ENCODE data around the gene SOD2.

SOD2 gene

DNA sequence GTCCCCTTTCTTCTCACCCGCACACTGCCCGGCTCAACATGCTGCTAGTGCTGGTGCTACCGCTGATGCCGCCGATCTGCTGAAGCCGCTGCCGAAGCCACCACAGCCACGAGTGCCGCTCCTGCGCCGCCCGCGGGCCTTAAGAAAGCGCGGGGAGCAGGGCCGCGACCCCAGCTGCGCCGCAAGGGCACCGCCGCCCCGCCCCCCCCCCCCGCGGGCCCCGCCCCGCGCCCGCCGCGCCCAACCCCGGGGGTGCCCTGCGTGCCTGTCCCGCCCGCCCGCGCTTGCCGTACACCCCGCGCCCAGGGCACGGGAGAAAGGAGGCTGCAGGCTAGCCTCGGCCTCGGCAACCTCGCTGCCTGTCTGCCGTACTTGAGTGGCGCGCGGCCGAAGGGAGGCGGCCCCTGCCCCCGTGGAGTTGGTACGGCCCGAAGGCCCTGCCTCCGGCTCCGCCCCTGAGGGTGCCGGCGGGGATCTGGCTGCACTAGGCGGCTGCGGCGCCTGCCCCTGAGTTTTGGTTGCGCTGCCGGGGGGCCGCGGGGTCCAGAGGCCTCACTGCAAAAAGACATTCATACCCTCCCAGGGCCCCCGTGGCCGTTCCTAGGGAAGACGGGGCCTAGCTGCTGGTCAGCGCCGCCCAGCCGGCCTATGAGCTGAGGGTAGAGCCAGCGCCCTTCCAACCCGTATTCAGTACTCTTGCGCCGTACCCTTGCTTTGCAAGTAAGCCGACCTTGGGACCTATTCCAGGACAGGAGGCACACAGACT, at the start of gene SOD2 (continued):
- TF ChIP-seq, protein P1, sequence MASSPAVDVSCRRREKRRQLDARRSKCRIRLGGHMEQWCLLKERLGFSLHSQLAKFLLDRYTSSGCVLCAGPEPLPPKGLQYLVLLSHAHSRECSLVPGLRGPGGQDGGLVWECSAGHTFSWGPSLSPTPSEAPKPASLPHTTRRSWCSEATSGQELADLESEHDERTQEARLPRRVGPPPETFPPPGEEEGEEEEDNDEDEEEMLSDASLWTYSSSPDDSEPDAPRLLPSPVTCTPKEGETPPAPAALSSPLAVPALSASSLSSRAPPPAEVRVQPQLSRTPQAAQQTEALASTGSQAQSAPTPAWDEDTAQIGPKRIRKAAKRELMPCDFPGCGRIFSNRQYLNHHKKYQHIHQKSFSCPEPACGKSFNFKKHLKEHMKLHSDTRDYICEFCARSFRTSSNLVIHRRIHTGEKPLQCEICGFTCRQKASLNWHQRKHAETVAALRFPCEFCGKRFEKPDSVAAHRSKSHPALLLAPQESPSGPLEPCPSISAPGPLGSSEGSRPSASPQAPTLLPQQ (tag by site-specific recombination; IDR thresholded peaks at IDR 0.05), result peak; percentile 68; the same call in 1 of the 2 replicates
- TF ChIP-seq ZNF473 (tag by site-specific recombination; IDR thresholded peaks at IDR 0.05) (no peak), ZNF626 (tag by site-specific recombination; IDR thresholded peaks at IDR 0.05) (no peak), ZNF776 (tag by site-specific recombination; IDR thresholded peaks at IDR 0.05; ENCODE audit: borderline replicate concordance) (no peak), WT1 (tag by site-specific recombination; IDR thresholded peaks at IDR 0.05) (no peak), MYNN (tag by site-specific recombination; IDR thresholded peaks at IDR 0.05; ENCODE audit: borderline replicate concordance) (no peak), SALL2 (tag by site-specific recombination; IDR thresholded peaks at IDR 0.05; ENCODE audit: borderline replicate concordance) (no peak), ZNF513 (tag by site-specific recombination; IDR thresholded peaks at IDR 0.05) (no peak), EGR2 (tag by site-specific recombination; IDR thresholded peaks at IDR 0.05; ENCODE audit: low read depth) (peak; percentile 59; the same call in 1 of the 2 replicates), GLI2 (tag by site-specific recombination; IDR thresholded peaks at IDR 0.05; ENCODE audit: borderline replicate concordance, low read depth) (no peak), ZNF777 (tag by site-specific recombination; IDR thresholded peaks at IDR 0.05; ENCODE audit: borderline replicate concordance) (no peak), ZNF544 (tag by site-specific recombination; IDR thresholded peaks at IDR 0.05) (no peak), ZNF426 (tag by site-specific recombination; IDR thresholded peaks at IDR 0.05) (no peak), RBAK (tag by site-specific recombination; IDR thresholded peaks at IDR 0.05) (no peak), ZNF610 (tag by site-specific recombination; IDR thresholded peaks at IDR 0.05; ENCODE audit: borderline replicate concordance) (0 out of 2 replicates have a peak, but pooled peaks have one; percentile 19), ZNF2 (tag by site-specific recombination; IDR thresholded peaks at IDR 0.05) (peak; percentile 54; the same call in 1 of the 2 replicates), ZBTB17 (tag by site-specific recombination; IDR thresholded peaks at IDR 0.05) (peak; percentile 61), ZNF133 (tag by site-specific recombination; IDR thresholded peaks at IDR 0.05) (no peak), ZNF701 (tag by site-specific recombination; IDR thresholded peaks at IDR 0.05) (no peak)
- TF ChIP-seq, protein P2, sequence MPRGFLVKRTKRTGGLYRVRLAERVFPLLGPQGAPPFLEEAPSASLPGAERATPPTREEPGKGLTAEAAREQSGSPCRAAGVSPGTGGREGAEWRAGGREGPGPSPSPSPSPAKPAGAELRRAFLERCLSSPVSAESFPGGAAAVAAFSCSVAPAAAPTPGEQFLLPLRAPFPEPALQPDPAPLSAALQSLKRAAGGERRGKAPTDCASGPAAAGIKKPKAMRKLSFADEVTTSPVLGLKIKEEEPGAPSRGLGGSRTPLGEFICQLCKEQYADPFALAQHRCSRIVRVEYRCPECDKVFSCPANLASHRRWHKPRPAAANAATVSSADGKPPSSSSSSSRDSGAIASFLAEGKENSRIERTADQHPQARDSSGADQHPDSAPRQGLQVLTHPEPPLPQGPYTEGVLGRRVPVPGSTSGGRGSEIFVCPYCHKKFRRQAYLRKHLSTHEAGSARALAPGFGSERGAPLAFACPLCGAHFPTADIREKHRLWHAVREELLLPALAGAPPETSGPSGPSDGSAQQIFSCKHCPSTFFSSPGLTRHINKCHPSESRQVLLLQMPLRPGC (tag by site-specific recombination; IDR thresholded peaks at IDR 0.05), result no peak
- TF ChIP-seq, protein P3, sequence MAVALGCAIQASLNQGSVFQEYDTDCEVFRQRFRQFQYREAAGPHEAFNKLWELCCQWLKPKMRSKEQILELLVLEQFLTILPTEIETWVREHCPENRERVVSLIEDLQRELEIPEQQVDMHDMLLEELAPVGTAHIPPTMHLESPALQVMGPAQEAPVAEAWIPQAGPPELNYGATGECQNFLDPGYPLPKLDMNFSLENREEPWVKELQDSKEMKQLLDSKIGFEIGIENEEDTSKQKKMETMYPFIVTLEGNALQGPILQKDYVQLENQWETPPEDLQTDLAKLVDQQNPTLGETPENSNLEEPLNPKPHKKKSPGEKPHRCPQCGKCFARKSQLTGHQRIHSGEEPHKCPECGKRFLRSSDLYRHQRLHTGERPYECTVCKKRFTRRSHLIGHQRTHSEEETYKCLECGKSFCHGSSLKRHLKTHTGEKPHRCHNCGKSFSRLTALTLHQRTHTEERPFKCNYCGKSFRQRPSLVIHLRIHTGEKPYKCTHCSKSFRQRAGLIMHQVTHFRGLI (tag by site-specific recombination; IDR thresholded peaks at IDR 0.05), result peak; percentile 84
- TF ChIP-seq, protein P4, sequence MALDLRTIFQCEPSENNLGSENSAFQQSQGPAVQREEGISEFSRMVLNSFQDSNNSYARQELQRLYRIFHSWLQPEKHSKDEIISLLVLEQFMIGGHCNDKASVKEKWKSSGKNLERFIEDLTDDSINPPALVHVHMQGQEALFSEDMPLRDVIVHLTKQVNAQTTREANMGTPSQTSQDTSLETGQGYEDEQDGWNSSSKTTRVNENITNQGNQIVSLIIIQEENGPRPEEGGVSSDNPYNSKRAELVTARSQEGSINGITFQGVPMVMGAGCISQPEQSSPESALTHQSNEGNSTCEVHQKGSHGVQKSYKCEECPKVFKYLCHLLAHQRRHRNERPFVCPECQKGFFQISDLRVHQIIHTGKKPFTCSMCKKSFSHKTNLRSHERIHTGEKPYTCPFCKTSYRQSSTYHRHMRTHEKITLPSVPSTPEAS (tag by site-specific recombination; IDR thresholded peaks at IDR 0.05), result no peak
- TF ChIP-seq, protein P5, sequence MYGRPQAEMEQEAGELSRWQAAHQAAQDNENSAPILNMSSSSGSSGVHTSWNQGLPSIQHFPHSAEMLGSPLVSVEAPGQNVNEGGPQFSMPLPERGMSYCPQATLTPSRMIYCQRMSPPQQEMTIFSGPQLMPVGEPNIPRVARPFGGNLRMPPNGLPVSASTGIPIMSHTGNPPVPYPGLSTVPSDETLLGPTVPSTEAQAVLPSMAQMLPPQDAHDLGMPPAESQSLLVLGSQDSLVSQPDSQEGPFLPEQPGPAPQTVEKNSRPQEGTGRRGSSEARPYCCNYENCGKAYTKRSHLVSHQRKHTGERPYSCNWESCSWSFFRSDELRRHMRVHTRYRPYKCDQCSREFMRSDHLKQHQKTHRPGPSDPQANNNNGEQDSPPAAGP (tag by site-specific recombination; IDR thresholded peaks at IDR 0.05), result peak; percentile 66; the same call in 1 of the 2 replicates
- TF ChIP-seq, protein P6, sequence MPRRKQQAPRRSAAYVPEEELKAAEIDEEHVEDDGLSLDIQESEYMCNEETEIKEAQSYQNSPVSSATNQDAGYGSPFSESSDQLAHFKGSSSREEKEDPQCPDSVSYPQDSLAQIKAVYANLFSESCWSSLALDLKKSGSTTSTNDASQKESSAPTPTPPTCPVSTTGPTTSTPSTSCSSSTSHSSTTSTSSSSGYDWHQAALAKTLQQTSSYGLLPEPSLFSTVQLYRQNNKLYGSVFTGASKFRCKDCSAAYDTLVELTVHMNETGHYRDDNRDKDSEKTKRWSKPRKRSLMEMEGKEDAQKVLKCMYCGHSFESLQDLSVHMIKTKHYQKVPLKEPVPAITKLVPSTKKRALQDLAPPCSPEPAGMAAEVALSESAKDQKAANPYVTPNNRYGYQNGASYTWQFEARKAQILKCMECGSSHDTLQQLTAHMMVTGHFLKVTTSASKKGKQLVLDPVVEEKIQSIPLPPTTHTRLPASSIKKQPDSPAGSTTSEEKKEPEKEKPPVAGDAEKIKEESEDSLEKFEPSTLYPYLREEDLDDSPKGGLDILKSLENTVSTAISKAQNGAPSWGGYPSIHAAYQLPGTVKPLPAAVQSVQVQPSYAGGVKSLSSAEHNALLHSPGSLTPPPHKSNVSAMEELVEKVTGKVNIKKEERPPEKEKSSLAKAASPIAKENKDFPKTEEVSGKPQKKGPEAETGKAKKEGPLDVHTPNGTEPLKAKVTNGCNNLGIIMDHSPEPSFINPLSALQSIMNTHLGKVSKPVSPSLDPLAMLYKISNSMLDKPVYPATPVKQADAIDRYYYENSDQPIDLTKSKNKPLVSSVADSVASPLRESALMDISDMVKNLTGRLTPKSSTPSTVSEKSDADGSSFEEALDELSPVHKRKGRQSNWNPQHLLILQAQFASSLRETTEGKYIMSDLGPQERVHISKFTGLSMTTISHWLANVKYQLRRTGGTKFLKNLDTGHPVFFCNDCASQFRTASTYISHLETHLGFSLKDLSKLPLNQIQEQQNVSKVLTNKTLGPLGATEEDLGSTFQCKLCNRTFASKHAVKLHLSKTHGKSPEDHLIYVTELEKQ (tag by site-specific recombination; IDR thresholded peaks at IDR 0.05; ENCODE audit: borderline replicate concordance), result no peak
